Measurements from ENCODE around the gene CCL20. TPM values are rescaled to one million over a fixed set of nuclear protein-coding genes. Genes with fewer than 3 reads are reported as not detected.

CCL20 gene
- total and polyA plus RNA-seq, 2 of the 13 experiments (the other 11 are each of a cell fraction or from before 2014, with no cell fraction given) = 223 to 903 TPM

- Histone ChIP-seq H3K4me3 (replicated peaks in 1 of 3; ENCODE audit: insufficient read depth in 1 of 3, low read depth in 2 of 3, low read length in 3 of 3) (no peak overlapping the region), H3K36me3 (replicated peaks in 1 of 2; ENCODE audit: control insufficient read depth in 1 of 2, insufficient read depth in 2 of 2, low read length in 2 of 2) (peaks cover 2 to 3% of the 10 kb centered on the region in 2 experiments; a peak in 4 of 5 replicates), H3K4me1 (ENCODE audit: insufficient read depth, low read length) (peaks cover 66% of the 10 kb centered on the region), H3K9me3 (ENCODE audit: low read length) (no peaks in the 10 kb centered on the region), H3K27me3 (ENCODE audit: control insufficient read depth in 1 of 2, insufficient read depth in 2 of 2, low read length in 2 of 2) (no peaks in the 10 kb centered on the region), H3K27ac (ENCODE audit: extremely low read length, insufficient read depth, low read length) (peak overlapping the region; percentile 53), H4K20me1 (ENCODE audit: insufficient read depth, low read length) (no peaks in the 10 kb centered on the region), H3K9ac (ENCODE audit: insufficient read depth, low read depth, low read length) (0 out of 2 replicates have a peak overlapping the region, but pooled peaks have one; percentile 1), H3K4me2 (ENCODE audit: low read depth, low read length) (peak overlapping the region; percentile 40; the same call in 1 of the 2 replicates), H3K79me2 (ENCODE audit: insufficient read depth, low read length) (peaks cover under 1% of the 10 kb centered on the region), H2AFZ (ENCODE audit: low read length) (no peak overlapping the region)
- ChIA-PET POLR2A (interaction anchor here (0.7 to 1.0 kb wide), 3 partner anchors 8 to 41 kb away, joined by 3 to 12 read pairs (median 3); partner anchors contain the start of gene CCL20), CTCF (ENCODE audit: low intra/inter-chr PET ratio, low total read pairs) (interaction anchor here (1.3 kb wide), 1 partner anchor 41 kb away, joined by 5 read pairs; no protein-coding TSS in a partner anchor)
- intact Hi-C loops (cut with micrococcal nuclease; ENCODE audit: unreplicated experiment) (no loop called here), in situ Hi-C loops (cut with HindIII; ENCODE audit: extremely low pct_ligation_motif_present, low pct_unique_long_range_greater_than_20kb) (no loop called here)
- peak; percentile 94 for DNase-seq (ENCODE audit: low spot score)
- peak; percentile 53 for ATAC-seq
- peak; percentile 67 for FAIRE-seq
- BruUV-seq (replicated peaks) = no TSS peak
- WGBS (ENCODE audit: low lambda C conversion rate) = 78% methylated on average over 4 of the region's 4 CpGs
- TF ChIP-seq NR2C2 (CRISPR knock-in tag; IDR thresholded peaks at IDR 0.05; ENCODE audit: borderline replicate concordance) (peak; percentile 92), XBP1 (CRISPR knock-in tag; IDR thresholded peaks at IDR 0.05) (no peak), ZNF775 (CRISPR knock-in tag; IDR thresholded peaks at IDR 0.05; ENCODE audit: borderline replicate concordance) (peak; percentile 37; the same call in 1 of the 2 replicates), CERS6 (CRISPR knock-in tag; IDR thresholded peaks at IDR 0.05) (no peak), ZNF256 (CRISPR knock-in tag; conservative IDR thresholded peaks at IDR 0.05) (0 out of 2 replicates have a peak, but pooled peaks have one; percentile 75), HMG20B (CRISPR knock-in tag; conservative IDR thresholded peaks at IDR 0.05) (peak; percentile 57; the same call in 1 of the 2 replicates), ZNF414 (CRISPR knock-in tag; IDR thresholded peaks at IDR 0.05) (0 out of 2 replicates have a peak, but pooled peaks have one; percentile 35), ZNF556 (CRISPR knock-in tag; IDR thresholded peaks at IDR 0.05; ENCODE audit: borderline replicate concordance) (peak; percentile 68; the same call in 1 of the 2 replicates), ZNF232 (CRISPR knock-in tag; IDR thresholded peaks at IDR 0.05; ENCODE audit: borderline replicate concordance) (peak; percentile 89; the same call in 1 of the 2 replicates), ZNF619 (CRISPR knock-in tag; IDR thresholded peaks at IDR 0.05) (no peak), ISL2 (CRISPR knock-in tag; IDR thresholded peaks at IDR 0.05) (peak; percentile 87), ZNF431 (CRISPR knock-in tag; IDR thresholded peaks at IDR 0.05; ENCODE audit: borderline replicate concordance, low read depth) (no peak), ZNF879 (CRISPR knock-in tag; IDR thresholded peaks at IDR 0.05) (no peak)
- TF ChIP-seq, protein P1, sequence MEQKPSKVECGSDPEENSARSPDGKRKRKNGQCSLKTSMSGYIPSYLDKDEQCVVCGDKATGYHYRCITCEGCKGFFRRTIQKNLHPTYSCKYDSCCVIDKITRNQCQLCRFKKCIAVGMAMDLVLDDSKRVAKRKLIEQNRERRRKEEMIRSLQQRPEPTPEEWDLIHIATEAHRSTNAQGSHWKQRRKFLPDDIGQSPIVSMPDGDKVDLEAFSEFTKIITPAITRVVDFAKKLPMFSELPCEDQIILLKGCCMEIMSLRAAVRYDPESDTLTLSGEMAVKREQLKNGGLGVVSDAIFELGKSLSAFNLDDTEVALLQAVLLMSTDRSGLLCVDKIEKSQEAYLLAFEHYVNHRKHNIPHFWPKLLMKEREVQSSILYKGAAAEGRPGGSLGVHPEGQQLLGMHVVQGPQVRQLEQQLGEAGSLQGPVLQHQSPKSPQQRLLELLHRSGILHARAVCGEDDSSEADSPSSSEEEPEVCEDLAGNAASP (CRISPR knock-in tag; IDR thresholded peaks at IDR 0.05; ENCODE audit: borderline replicate concordance) = peak; percentile 47; the same call in 1 of the 2 replicates
- TF ChIP-seq, protein P2, sequence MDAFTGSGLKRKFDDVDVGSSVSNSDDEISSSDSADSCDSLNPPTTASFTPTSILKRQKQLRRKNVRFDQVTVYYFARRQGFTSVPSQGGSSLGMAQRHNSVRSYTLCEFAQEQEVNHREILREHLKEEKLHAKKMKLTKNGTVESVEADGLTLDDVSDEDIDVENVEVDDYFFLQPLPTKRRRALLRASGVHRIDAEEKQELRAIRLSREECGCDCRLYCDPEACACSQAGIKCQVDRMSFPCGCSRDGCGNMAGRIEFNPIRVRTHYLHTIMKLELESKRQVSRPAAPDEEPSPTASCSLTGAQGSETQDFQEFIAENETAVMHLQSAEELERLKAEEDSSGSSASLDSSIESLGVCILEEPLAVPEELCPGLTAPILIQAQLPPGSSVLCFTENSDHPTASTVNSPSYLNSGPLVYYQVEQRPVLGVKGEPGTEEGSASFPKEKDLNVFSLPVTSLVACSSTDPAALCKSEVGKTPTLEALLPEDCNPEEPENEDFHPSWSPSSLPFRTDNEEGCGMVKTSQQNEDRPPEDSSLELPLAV (CRISPR knock-in tag; conservative IDR thresholded peaks at IDR 0.05; ENCODE audit: low read depth) = no peak
- TF ChIP-seq, protein P3, sequence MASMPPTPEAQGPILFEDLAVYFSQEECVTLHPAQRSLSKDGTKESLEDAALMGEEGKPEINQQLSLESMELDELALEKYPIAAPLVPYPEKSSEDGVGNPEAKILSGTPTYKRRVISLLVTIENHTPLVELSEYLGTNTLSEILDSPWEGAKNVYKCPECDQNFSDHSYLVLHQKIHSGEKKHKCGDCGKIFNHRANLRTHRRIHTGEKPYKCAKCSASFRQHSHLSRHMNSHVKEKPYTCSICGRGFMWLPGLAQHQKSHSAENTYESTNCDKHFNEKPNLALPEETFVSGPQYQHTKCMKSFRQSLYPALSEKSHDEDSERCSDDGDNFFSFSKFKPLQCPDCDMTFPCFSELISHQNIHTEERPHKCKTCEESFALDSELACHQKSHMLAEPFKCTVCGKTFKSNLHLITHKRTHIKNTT (CRISPR knock-in tag; IDR thresholded peaks at IDR 0.05) = no peak
Measured at GRCh38 chr2:227821043-227821942, 7.7 kb downstream of the CCL20 start.
